Measurements from ENCODE around the gene SHANK3. TPM values are rescaled to one million over a fixed set of nuclear protein-coding genes. Genes with fewer than 3 reads are reported as not detected.

The SHANK3 gene
- total and polyA plus RNA-seq, 2 donors (not counting 1 experiment from before 2014, with no cell fraction given), result not detected

- POLR2A ChIA-PET, result no interaction called here
Observed at GRCh38 chr22:50716290-50717024, 43.8 kb downstream of the SHANK3 start.

More at GRCh38 chr22:50716290-50717024, 43.8 kb downstream of the SHANK3 start:
- no peak for TF ChIP-seq CTCF (IDR thresholded peaks at IDR 0.05)
- no peak for TF ChIP-seq EZH2 (IDR thresholded peaks at IDR 0.05; ENCODE audit: borderline replicate concordance, insufficient read depth, low read depth, low read length, poor library complexity, severe bottlenecking)
- no peaks in the 10 kb centered on the region for H3K4me1 Mint-ChIP-seq
- no peak overlapping the region for H3K4me3 Mint-ChIP-seq
- DNase-seq, result no peak
- H3K4me1 ChIP-seq (ENCODE audit: control insufficient read depth in 2 of 2, insufficient read depth in 2 of 2, low read length in 2 of 2), result no peaks in the 10 kb centered on the region
- H4K20me1 ChIP-seq (ENCODE audit: control insufficient read depth, insufficient read depth, low read length, poor library complexity, severe bottlenecking), result no peaks in the 10 kb centered on the region
- no peaks in the 10 kb centered on the region for H3K27me3 ChIP-seq (replicated peaks in 1 of 4; ENCODE audit: control extremely low read depth in 1 of 4, control insufficient read depth in 3 of 4, insufficient read depth in 4 of 4, low read length in 3 of 4)
- intact Hi-C loops (cut with micrococcal nuclease), result no loop called here
- peaks cover 12% of the 10 kb centered on the region for H3K27me3 Mint-ChIP-seq
- no peak overlapping the region for H3K4me3 ChIP-seq (ENCODE audit: control extremely low read depth in 1 of 5, extremely low read depth in 1 of 5, insufficient read depth in 1 of 5, low read depth in 2 of 5, low read length in 4 of 5)
- H3K4me2 ChIP-seq (replicated peaks; ENCODE audit: low read depth, low read length, poor library complexity, severe bottlenecking), result no peak overlapping the region
- H3K27ac Mint-ChIP-seq, result no peak overlapping the region
- H3K9ac ChIP-seq (ENCODE audit: low read length), result no peak overlapping the region
- ATAC-seq (ENCODE audit: low read depth), result no peak
- no peaks in the 10 kb centered on the region for H3K9me3 Mint-ChIP-seq (ENCODE audit: insufficient read depth)
- CTCF ChIA-PET, result no interaction called here
- H3K27ac ChIP-seq (ENCODE audit: low read length in 2 of 2), result no peak overlapping the region
- H3K79me2 ChIP-seq (ENCODE audit: control insufficient read depth, insufficient read depth, low read length), result no peaks in the 10 kb centered on the region
- 89% methylated on average over 12 of the region's 13 CpGs for WGBS (ENCODE audit: insufficient coverage)
- no peaks in the 10 kb centered on the region for H3K36me3 ChIP-seq (replicated peaks in 1 of 2; ENCODE audit: control extremely low read depth in 1 of 2, control insufficient read depth in 1 of 2, extremely low read depth in 1 of 2, insufficient read depth in 2 of 2, low read length in 1 of 2)
- H3K9me3 ChIP-seq (ENCODE audit: control extremely low read depth in 1 of 3, control insufficient read depth in 2 of 3, insufficient read depth in 1 of 3, low read length in 2 of 3), result no peaks in the 10 kb centered on the region
- H2AFZ ChIP-seq (ENCODE audit: insufficient read depth, low read depth, low read length, poor library complexity, severe bottlenecking), result no peak overlapping the region
